T-helper 2 cell (primary cell): ENCODE results near the gene LRP2.
"Not testable (repeated sequence)": the region's sequence is repeated elsewhere in the genome, so short reads cannot be mapped to it uniquely, and the experiment has no call there.

Experiments used
- DNase-seq, 5 experiments: peaks; one replicate each; pipeline versions ENCODE4 v3.0.0 to v3.0.0-alpha.2; 2012 to 2022

Gene LRP2

DNA sequence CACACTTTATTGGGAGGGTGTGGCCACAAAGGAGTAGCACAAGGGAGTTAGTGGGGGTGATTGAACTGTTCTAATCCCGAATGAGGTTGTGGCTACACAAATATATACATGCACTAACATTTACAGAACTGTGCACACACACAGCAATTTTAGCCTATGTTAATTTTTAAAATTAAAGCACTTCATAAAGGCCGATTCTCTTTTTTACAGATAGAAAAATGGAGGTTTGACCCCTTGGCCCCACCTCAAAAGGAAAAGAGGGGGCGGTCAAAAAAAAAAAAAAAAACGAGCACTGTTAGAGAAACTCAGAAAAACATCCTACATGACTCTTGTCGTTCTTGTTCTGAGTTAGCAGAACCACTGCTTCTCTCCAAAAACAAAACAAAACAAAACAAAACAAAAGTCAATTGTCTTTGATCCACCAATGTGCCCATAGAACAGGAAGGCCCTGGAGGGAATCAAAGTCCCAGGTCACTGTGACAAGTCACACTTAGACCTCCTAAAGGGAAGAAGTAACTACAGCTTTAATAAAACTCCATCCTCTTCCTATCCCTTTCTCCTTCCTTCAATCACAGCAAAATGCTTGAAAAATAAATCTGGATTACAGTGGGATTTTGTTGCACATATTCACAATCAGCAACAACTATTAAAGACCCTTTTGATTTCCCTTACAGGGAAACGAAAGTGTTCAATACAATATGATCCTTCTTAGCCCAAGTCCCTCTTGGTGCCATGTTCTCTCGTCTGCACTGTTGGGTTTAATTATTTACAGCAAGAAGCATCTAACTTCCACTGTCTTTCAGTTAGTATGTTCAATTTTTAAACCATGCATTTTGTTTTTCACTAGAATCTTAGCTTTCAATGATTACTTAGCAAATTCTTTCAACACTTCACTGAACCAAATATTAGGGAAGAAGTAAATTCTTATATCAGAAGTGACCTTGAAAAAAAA lies 16.6 kb downstream of the LRP2 start:
- DNase-seq = no peak

DNA sequence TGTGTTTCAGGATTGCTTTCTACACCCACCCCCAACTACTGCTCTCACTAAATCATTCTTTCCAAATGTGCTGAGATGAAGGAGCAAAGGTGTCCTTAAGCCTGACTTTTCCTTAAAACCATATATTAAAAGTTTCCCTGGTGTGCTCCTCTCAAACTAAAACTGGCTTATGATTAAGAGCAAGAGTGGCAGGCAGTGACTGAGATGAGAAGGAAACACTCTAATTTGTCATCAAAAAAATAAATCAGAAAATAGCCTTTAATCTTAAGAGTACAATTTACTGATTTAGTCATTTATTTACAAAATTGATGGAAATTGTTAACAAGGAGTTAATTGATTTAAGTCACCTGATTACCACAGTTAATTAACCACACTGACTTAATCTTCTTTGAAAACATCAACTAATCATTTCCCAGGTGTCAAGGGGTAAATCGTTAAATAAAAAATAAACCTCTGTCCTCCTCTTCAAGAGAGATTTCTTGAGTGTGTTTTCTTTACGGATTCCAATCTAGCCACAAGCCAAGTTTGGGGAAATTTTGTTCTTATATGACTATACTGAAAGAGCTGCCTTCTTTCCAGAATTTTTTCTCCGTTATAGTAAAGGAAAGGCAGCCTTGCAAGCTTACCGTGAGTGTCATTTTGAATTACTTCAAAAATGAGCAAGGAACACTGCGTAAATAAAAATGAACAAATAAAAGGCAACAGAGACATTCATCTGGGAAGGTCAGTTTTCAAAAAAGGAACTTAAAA lies 17.4 kb downstream of the LRP2 start:
- DNase-seq = no peak

DNA sequence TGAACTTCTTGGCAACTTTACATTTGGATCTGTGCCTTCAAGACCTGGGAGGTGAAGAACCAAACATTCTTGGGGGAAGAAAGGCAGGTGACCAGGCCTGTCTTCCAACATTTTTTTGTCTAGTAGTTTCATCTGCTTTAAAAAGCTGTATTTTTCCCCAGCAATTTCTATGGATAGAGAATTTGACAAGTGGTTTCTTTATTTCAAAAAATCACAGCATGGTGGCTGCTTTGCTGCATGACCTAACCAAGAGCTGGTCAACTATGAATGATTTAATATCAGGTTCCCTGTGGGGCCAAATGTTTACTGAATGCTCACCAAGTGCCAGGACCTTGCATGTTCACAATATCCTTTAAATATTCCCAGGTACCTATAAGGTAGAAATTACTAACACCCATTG lies 19.1 kb downstream of the LRP2 start:
- no peak for DNase-seq

DNA sequence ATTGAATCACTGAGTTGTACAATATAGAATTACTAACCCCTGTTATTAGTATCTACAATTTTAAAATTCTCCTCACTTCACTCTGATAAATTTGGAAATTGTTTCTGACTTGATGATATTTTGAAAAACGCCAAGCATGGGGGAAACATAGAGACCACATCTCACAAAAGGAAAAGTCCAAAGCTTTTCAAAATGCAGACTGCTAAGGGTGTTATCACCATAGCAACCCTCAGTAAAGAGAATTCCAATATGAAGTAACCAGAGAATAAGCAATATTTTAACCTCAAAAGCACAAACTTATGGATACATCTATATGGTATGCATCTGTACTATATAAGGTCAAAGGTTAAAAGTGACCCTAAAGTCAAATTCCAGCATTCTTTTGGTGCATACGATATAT lies 22.7 kb downstream of the LRP2 start:
- DNase-seq = no peak

DNA sequence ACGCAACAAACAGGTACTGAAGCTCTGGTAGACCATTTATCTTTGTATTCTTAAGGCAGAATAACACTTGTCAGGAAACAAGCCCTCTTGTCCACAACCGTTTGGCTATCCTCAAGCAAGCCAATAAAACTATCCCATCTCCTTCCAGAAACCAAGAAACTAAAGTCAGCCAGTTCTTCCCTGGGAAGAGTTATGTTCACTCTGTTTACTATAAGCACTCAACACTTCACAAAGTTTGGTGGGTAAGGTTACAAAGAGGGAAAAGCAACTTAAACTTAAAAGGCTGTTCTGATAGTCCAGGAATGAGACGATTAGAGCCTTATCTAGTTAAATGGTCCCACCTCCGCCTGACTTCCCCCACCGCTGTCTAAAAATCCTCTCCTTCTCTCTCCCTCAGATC lies 25.6 kb downstream of the LRP2 start:
- DNase-seq = no peak

DNA sequence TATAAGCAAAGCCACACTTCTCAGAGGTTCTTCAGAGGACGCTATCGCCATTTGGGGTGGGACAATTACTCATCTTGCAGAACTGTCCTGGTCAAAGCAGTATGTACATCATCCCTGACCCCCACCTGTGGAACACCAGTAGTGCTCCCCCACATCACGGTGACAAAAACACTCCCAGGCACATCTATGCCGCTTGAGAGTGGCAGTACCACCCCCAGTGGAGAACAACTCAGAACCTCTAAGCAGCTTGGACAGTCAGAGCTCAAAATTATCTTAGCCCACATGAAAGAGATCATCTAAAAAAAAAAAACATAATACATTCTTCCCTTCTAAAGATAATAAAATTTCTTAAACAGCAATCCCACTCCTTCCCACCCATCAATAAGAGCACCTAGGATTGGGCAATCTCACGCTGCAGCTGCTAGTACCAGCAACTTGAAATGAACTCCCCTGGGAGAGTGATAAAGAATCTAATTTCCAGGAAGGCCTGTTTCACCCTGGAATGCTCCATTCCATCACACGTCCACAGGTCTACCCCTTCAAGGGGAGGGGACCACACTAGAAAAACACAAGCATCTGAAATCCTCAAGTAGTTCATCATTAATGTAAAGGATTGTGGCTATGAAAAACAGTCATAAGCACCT lies 31.7 kb downstream of the LRP2 start:
- DNase-seq = no peak

DNA sequence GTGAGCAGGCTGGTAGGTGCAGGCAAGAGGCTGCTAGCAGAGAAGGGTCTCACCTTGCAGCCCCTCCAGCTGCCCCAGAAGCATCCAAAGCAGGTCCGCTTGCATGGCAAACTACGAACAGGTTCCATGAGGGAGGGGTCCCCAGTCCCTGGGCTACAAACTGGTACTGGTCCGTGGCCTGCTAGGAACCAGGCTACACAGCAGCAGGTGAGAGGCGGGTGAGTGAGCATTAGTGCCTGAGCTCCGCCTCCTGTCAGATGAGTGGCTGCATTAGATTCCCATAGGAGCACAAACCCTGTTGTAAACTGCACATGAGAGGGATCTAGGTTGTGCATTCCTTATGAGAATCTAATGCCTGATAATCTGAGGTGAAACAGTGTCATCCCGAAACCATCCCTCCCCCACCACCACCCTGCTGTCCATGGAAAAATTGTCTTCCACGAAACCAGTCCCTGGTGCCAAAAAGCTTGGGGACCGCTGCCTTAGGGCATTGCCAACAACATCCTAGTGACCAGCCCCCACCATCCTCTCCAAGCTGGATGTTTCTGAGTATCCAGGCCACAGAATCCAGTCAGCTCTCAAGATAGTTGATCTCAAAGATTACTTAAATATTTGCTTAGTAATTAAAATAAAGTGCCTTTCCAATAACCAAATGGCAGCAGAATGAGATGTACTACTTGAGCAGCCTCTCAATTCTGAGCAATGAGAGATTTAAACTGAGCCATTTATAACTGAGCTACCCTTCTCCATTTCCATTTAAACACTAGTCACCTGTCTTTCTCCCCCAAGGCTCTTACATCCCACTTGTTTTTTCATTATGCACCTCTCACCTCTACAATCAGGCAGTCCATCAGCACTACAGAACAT lies 32.4 kb downstream of the LRP2 start:
- DNase-seq = no peak

DNA sequence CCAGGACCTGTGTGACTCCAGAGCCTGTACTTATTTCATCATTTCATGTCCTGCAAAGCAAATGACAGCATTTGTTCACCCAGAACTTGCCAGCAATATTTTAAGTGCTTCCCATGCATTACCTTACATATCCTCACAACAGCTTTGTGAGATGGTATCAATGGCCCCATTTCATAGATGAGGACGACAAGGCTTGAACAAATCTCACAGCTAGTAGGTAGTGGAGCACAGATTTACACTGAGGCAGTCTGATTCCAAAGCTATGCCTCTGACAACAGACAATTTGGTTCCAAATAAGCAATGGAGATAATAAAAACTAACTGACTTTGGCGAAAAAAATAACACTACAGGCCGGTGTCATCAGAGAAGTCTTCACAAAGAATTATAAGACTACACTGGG lies 33.5 kb downstream of the LRP2 start:
- no peak for DNase-seq

DNA sequence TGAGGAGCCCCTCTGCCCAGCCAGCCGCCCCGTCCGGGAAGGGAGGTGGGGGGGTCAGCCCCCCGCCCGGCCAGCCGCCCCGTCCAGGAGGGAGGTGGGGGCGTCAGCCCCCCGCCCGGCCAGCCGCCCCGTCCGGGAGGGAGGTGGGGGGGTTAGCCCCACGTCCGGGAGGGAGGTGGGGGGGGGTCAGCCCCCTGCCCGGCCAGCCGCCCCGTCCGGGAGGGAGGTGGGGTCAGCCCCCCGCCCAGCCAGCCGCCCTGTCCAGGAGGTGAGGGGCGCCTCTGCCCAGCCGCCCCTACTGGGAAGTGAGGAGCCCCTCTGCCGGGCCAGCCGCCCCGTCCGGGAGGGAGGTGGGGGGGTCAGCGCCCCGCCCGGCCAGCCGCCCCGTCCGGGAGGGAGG lies 34.5 kb downstream of the LRP2 start:
- DNase-seq = not testable (repeated sequence)

DNA sequence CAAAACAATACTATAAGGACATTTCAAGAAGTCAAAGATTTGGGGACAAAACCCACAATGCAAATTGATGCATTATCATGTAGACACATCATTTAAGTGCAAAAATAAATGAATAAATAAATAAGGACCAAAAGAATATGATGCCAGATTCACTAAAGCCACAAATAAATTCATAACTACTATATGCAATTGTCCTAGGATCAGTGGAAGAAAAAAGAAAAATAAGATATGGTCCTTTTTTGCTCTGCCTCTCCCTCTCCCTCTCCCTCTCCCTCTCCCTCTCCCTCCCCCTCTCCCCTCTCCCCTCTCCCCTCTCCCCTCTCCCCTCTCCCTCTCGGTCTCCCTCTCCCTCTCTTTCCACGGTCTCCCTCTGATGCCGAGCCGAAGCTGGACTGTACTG lies 36.4 kb downstream of the LRP2 start:
- not testable (repeated sequence) for DNase-seq

DNA sequence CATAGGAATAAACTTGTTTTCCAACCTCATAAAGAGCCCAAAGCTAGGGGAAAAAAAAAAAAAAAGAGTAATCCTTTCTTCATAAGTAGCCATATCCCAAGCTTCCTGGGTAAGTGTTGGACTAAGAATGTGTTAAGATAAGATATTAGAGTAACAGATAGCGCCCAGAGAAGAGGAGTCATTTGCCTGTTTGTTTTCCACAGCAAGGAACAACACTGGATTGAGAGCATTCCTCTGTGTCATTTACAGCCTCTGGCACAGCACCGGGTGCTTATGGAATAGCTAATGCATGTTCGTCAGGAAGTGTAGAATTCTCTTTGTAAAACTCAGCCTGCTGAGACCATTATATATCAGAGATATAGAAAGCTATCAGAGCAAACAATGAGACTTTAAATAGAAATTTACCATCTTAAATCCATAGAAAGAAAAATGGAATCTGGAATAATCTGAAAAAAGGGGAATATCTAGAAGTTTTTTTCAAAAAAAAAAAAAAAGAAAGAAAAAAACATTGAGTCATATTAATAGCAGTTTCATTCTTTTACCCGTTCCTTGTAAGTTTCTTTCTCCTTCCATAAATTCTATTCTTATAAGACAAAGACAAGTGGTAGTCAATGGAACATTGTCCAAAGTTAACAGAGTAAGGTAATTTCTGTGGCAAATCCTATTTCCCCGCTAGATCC lies 37.6 kb downstream of the LRP2 start:
- DNase-seq = no peak

DNA sequence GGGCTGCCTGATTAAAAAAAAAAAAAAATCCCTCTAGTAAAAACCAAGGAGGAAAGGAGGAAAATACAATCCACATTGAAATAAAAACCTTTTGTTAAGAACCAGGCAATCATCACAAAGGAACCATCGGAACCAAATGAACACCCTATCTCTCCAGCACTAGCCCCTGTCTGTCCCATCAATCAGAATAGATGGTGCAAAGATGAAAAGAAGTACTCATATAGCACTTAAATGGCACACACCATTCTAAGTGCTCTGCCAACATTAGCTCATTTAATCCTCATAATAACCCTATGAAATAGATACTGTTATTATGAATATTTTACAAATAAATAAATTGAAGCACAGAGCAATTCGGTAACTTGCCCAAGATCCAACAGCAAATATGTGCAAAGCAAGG lies 38.5 kb downstream of the LRP2 start:
- DNase-seq = no peak

DNA sequence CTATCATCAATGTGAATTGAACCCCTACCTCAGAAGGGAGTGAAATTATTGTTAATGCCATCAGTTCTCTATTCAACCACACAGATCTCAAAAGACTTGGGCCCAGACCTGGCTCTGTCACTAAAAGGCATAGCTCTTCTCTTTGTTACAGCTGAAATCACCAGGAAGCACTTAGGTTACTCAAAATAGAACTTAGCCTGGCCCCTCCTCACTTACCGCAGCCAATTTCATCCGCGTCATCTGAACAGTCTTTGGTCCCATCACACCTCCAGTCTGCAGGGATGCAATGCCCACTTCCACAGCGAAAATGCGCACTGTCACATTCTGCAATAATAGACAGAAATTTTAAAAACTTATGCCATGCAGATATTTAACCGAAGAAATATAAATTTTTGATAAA lies 41.8 kb downstream of the LRP2 start:
- no peak for DNase-seq

DNA sequence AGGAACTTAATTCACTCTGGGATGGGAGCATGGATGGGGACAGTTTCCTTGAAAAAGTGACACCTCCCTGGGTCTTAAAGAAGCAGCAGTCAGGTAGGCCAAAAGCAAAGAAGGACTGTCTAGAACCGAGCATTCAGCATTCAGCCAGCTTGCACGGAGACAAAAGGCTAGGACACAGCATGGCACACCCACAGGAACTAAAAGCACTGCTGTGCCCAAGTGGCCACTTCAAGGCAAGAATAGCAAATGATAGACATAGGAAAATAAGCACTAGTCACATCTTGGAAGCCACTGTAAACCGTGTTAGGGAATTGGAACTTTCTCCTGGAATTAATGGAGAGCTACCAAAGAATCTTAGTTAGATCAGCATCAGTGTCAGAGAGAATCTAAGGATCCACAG lies 47.0 kb downstream of the LRP2 start:
- DNase-seq = no peak

DNA sequence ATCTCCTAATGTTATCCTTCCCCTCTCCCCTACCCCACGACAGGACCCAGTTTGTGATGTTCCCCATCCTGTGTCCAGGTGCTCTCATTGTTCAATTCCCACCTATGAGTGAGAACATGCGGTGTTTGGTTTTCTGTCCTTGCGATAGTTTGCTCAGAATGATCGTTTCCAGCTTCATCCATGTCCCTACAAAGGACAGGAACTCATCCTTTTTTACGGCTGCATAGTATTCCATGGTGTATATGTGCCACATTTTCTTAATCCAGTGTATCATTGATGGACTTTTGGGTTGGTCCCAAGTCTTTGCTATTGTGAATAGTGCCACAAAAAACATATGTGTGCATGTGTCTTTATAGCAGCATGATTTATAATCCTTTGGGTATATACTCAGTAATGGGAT lies 54.0 kb downstream of the LRP2 start:
- DNase-seq = not testable (repeated sequence)

DNA sequence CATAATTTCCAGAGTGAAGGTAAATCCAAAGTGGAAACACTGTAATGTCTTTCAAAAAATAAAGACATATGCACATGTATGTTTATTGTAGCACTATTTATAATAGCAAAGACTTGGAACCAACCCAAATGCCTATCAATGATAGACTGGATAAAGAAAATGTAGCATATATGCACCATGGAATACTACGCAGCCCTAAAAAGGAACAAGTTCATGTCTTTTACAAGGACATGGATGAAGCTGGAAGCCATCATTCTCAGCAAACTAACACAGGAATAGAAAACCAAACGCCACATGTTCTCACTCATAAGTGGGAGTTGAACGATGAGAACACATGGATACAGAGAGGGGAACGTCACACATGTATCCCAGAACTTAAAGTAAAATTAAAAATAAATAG lies 57.6 kb downstream of the LRP2 start:
- DNase-seq = not testable (repeated sequence)

DNA sequence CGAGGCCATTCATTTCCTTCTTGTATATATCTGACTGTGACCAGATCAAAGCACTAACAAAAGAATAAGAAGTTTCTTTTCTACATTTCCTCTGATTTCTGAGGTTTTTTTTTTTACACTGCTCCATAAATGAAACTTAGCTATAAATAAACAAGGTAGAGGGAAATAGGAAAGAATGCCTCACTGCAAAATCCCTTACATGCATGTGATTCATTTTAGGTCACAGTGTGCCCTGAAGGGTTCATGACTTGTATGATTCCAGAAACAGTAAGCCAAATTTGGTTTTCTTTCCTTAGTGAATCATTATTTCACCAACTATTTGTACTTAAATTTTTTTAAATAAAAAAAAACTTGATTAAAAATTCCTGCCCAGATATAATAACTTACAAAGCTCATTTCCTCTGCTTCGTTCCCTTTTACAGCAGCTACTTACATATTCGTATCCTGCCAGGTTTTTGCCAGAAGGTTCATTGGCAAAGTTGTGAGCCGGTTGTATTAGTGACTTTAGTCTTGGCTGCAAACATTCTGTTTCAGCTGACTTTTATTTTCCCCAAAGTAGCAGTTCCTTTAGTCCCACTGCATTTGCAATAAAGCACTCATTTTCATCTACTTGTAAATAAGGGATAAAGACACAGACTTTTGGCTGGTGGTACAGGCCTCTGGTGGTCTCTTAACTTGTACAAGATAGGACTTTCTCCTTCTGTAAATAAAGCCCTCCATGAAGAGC lies 58.6 kb downstream of the LRP2 start:
- DNase-seq = no peak

DNA sequence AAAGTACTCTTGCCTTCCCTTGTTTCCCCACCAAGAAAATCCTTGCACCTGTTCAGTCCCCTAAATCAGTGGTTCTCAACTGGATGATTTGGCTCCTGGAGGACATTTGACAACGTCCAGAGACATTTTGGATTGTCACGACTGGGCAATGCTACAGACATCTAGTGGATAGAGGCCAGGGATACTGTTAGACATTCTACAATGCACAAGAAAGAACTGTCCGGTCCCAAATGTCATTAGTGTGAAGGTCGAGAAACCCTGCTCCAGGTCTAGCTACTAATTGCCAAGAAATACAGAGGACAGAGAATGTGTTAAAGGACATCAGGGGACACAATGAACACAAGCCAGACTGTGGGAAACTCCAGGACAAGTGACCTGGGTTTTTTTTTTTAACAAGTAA lies 60.0 kb downstream of the LRP2 start:
- no peak for DNase-seq

DNA sequence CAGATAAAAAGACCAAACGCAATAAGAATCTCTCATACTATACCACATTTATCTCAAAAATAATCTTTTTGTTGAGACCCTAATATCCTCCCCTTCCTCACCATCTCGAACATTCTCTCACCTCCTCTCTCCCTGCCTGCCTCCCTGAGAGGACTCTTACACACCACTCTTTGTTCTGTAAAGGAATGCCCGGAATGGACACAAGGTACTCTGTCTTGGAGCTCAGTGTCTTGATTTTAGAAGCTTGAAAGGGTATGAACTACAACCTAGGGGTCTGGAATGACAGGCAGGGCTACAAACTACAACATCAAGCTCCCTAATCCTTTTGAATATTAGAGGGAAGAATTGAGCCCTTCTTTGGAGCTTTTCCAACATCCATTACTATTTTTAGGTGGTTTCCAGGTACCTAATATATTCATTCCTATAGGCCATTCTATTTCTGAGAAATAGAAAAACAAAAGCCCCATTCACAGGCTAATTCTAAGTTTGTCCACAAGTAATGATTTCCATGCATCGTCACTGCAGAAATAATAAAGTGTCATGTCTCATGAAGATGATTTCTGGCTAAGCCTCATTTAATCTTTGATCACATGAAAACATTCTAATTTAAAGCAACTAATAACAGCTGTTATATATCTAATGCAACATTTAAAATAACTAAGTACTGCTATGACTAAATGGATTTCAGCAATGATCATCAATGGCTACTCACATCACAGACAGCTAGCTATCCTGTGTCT lies 60.6 kb downstream of the LRP2 start:
- no peak for DNase-seq
